HG03025 (cell line): ENCODE measurements around the gene MFSD1.

Experiments used
- ATAC-seq: cut with Tn5 transposase; IDR thresholded peaks from one replicate; pipeline ENCODE4 v1.9.1; 2021; ENCODE audit warnings: mild to moderate bottlenecking, moderate library complexity; ENCODE audit not compliant: unreplicated experiment, low FRiP score

The MFSD1 gene

DNA sequence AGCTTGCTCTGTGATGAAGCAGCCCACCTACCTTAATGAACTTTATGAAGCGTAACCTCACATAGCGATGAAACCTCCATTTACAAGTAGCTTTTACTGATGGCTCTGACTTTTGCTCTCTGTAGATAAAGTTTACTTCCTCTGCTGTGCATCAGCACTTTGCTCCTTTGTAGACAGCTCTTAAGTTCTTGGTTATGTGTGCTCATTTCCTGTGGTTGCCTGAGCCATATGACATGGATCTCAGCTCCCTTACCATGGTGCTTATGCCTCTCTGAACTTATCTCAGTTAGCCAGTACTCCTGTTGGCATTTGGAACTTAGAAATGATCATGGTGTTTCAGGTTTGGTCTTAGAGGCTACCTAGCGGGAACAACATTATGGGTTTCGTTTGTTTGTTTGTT, 7.8 kb downstream of the MFSD1 start:
- ATAC-seq, result no peak

DNA sequence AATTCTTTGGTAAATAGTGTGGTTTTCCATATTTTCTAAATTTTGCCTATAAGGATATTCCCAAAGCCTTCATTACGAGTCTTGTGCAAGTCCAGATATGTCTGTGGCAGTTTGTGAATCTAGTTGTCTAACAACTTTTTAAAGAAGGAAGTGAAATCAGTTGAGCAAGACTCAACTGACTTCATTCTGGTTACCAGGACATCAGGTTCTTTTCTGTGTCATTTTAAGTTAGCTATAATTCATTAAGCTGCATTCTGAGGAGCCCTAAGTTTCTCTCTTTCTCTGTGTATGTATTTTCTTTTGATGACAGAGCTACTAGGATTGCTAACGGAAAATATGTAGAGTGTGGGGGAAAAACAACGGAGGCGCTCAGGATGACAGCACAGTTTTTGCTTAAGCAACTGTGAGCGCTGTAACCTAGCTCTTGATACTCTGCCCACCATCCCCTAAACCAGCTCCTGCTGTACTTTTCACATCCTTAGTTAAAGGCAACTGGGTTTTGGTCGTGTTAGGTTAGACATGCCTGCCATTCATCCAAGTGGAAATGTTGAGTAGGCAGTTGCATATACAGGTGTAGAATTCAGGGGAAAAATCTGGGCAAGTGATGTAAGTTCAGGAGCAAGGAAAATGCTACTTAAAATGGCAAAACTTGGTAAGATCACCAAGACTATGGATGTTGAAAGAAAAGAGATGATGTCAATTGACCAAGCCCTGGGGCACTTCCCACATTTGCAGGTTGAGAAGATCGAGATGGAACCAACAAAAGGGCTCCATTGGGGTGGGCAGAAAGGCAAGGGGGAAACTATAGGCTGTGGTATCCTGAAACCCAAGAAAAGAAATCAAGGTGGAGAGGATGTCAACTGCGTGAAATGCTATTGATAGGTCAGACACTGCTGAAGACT, 9.2 kb downstream of the MFSD1 start:
- no peak for ATAC-seq

DNA sequence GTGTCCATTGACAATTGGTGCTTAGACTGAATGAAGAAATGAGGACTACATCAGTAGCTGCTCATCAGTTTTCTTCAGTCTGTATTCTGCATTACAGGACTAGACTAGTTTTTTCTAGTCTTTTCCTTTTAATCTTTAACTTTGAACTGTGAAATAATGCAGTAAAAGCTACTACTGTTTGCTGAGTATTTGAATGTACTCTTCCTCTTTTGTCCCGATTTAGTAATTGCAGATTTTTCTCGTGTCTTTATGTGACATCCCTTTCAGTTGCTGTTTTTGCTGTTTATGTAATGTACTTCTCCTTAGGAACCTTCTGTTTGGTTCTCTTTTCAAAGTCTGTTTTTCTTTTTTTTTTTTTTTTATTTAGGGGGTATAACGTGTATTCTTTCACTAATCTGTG, 17.4 kb downstream of the MFSD1 start:
- no peak for ATAC-seq

DNA sequence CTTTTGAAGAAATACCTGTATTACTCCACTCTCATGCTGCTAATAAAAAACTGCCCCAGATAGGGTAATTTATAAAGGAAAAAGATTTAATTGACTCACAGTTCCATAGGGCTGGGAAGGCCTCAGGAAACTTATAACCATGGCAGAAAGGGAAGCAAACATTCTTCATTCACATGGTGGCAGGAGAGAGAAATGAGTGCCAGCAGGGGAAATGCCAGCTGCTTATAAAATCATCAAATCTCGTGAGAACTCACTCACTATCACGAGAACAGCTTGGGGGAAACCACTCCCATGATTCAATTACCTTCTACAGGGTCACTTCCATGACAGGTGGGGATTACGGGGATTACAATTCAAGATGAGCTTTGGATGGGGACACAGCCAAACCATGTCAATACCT, 18.7 kb downstream of the MFSD1 start:
- no peak for ATAC-seq

DNA sequence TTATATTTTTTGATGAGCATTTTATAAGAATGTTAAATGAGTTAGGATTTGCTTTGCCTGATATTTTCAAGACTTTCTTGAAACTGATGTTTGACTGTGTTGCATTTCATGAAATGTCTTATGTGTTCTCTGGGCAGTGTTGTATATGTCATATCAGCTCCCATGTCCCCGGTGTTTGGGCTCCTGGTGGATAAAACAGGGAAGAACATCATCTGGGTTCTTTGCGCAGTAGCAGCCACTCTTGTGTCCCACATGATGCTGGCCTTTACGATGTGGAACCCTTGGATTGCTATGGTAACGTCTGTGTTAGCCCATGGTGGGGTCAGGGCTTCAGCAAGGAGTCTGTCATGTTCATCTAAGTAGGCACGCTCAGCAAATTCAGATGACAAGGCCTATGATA, 20.0 kb downstream of the MFSD1 start:
- no peak for ATAC-seq

GRCh38 chr3:158823426-158823825, 21.6 kb downstream of the MFSD1 start:
- no peak for ATAC-seq

- ATAC-seq, result no peak
Observed at GRCh38 chr3:158827773-158828172, 25.9 kb downstream of the MFSD1 start.

DNA sequence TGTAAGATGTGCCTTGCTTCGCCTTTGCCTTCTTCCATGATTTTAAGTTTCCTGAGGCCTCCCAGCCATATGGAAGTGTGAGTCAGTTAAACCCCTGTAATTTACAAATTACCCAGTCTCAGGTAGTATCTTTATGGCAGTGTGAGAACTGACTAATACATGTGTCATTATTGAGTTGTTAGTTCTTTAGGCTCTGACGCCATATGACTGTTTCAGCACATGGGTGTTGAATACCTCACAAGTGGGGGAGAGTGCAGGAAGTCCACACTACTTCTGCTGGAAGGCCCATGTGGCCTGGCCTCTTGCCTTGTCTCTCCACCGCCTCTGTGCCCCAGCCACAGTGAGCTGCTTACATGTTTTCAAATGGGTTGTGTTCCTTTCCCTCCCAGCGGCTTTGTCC, 28.5 kb downstream of the MFSD1 start:
- ATAC-seq, result no peak

DNA sequence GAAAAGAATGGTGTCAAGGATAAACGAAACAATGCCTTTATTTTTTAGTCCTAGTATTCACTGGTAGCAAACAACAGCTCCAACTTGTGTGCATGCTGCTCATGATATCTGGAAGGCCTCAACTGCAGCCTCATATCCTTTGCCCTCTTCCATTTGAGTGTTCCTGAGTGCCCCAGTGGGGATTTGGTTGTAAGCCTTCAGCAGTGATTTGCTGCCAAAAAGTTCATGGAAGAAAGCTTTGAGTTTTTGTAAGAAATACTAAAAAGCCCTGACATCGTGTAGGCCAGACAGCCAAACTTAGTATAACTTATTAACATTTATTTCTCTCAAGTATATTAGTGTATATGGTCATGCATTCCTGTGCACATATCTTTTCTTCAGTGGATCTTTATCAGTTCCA, 30.0 kb downstream of the MFSD1 start:
- no peak for ATAC-seq

GRCh38 chr3:158835631-158836030, 33.8 kb downstream of the MFSD1 start:
- ATAC-seq, result no peak

- ATAC-seq, result no peak
Observed at GRCh38 chr3:158836312-158836711, 34.5 kb downstream of the MFSD1 start.

DNA sequence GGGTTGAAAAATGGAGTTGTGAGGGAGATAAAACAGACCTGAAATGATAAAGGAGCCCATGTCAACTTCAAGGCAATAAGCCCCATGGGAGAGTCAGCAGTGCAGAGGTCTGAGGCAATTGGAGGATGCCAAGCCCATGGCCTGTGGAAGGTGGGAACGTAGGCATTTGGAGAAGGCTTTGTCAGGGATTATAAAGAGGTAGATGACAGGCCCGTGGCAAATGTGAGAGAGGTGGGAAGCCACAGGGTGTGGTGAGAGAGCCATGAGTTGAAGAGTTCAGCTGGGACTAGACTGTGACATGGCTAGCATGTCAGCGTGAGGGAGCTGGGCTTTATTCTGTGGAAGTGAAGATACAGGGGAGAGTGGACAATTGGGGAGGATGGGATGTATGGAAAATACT, 35.4 kb downstream of the MFSD1 start:
- ATAC-seq, result no peak

GRCh38 chr3:158839966-158840365, 38.1 kb downstream of the MFSD1 start:
- no peak for ATAC-seq

DNA sequence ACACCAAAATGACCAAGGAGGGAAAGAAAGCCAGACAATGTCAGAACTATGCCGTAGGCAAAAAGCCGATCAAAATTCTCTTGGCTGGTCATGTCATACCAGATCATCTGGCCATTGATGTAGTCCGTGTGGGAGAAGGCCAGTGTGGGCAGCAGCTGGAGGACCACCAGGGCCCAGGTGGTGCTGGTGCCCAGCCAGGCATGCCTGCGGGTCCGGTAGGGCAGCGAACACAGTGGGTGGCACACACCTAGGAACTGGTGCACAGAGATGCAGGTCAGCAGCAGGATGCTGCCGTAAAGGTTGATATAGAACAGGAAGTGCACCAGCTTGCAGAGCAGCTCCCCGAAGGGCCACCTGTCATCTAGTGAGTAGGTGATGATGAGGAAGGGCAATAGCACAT, 39.5 kb downstream of the MFSD1 start:
- no peak for ATAC-seq

DNA sequence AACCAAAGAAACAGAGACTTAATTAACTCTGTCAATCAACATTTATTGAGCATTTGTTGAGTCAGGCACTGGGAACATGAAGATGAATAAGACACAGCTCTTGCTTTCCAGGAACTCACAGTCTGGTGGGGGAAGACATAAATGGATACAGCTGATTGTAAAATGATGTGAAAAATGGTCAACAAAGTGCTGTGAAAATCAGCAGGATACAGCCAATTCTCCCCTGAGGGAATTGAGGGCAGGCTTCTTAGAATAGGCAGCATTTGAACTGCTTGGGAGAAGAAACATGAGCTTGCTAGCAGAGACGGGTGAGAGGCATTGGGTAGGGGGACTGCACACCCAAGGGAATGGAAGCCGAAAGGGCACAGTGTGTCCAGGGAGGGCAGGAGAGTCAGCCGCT, 41.1 kb downstream of the MFSD1 start:
- ATAC-seq, result no peak

GRCh38 chr3:158845765-158846350, 44.0 kb downstream of the MFSD1 start:
- ATAC-seq, result peak; percentile 48

GRCh38 chr3:158846803-158847451, 45.1 kb downstream of the MFSD1 start:
- peak; percentile 72 for ATAC-seq

GRCh38 chr3:158847452-158847821, 45.6 kb downstream of the MFSD1 start:
- peak; percentile 10 for ATAC-seq

DNA sequence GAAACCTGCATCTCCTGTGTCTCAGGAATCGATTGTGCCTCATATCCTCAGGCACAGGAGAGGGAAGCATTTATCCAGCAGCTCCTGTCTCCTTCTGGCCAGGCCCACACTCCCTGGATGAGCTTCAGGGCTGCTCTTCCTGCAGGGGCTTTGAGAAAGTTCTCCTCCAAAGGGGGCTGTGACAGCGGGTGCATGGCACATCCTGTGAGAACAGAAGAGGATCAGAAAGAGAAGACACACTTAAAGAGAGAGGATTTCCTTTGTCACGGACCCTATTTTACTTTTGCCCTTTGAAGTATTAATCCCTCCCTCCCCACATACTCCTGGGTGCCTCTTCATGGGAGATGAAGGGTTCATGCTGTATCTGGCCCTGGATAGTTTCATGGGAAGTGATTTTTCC, 46.0 kb downstream of the MFSD1 start:
- ATAC-seq, result no peak

DNA sequence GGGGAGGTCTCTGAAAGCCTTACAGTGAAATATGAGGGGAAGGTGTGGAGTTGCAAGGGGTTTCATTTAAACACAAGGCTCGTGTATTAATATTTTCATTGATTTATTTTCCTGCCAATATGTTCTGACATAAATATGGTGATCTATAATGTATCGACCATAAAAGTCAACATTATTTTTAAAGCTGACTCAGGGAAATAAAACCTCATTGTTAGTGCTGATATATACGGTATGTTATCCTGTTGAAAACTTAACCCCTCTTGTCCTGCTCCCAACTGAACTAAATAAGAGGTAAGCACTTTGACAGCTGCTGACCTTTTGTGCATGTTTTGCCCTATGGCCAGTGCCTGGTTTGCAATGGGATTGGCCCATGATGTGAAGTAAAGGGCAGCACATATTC, 47.9 kb downstream of the MFSD1 start:
- no peak for ATAC-seq

DNA sequence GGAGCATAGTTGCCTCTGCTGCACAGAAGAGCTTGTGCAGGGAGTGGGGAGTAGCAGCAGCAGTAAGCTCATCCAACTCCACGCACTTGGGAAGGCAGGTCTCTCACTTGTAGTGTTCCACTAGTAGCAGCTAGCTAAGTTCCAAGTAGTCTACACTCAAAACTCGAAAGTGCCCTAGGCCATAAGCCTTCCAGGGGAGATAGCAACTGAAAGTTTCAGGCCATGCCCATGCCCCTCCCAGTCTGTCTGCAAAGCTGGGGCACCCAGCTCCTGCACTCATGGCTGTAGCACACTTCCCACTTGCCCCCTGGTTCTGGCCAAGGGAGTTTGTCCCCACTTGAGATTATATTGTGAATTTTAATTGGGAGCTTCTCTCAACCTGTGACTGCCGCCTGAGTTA, 57.5 kb downstream of the MFSD1 start:
- peak; percentile 43 for ATAC-seq

GRCh38 chr3:158863247-158863646, 61.4 kb downstream of the MFSD1 start:
- ATAC-seq, result peak; percentile 72
